SK-N-MC (cell line): ENCODE measurements around the gene ADAMTS5.

Experiments
- DNase-seq: peaks from one replicate; pipeline ENCODE4 v3.0.0-alpha.2; 2011; ENCODE audit warnings: low read depth, low spot score
- H3K27ac ChIP-seq: fragments of 200-600 bp; sonication (generic); 2 replicates; pipeline ENCODE4 v1.5.1; 2016; ENCODE audit warnings: mixed run types
- H3K36me3 ChIP-seq: fragments of 200-600 bp; sonication (generic); 2 replicates; pipeline ENCODE4 v1.6.1; 2017; ENCODE audit warnings: antibody characterized with exemption, low read length, mixed read lengths; ENCODE audit not compliant: insufficient read depth
- H3K4me3 ChIP-seq: fragments of 200-600 bp; sonication (generic); 2 replicates; pipeline ENCODE4 v1.5.1; 2016
- H3K9ac ChIP-seq: fragments of 200-600 bp; sonication (generic); 2 replicates; pipeline ENCODE4 v1.8.0; 2017; ENCODE audit warnings: mixed run types, mixed read lengths; ENCODE audit not compliant: insufficient read length
- H3K9me3 ChIP-seq: fragments of 200-600 bp; sonication (generic); 2 replicates; pipeline ENCODE4 v1.6.1; 2017; ENCODE audit warnings: low read depth, mild to moderate bottlenecking, antibody characterized with exemption, low read length, moderate library complexity, mixed read lengths
- EZH2 ChIP-seq: fragments of 200-600 bp; sonication (generic); IDR thresholded peaks from one replicate; pipeline ENCODE4 v1.6.1; 2017; ENCODE audit warnings: antibody characterized with exemption
- FOXP2 ChIP-seq: optimal IDR thresholded peaks from 2 replicates; pipeline ENCODE3; 2011; ENCODE audit warnings: mild to moderate bottlenecking, moderate library complexity; ENCODE audit not compliant: insufficient read depth; ENCODE audit errors: extremely low read length, control extremely low read depth
- POLR2AphosphoS5 ChIP-seq: IDR thresholded peaks from 2 replicates; pipeline ENCODE4 v1.6.1; 2012; ENCODE audit warnings: mild to moderate bottlenecking, low read depth, low read length, borderline replicate concordance

ADAMTS5 gene

GRCh38 chr21:26888931-26889330 lies 78.0 kb downstream of the ADAMTS5 start:
- TF ChIP-seq EZH2 (no peak), FOXP2 (no peak), POLR2AphosphoS5 (no peak)
- no peak overlapping the region for H3K27ac ChIP-seq
- H3K36me3 ChIP-seq = no peaks in the 10 kb centered on the region
- no peak overlapping the region for H3K4me3 ChIP-seq
- no peak overlapping the region for H3K9ac ChIP-seq
- no peaks in the 10 kb centered on the region for H3K9me3 ChIP-seq
- no peak for DNase-seq

- Histone ChIP-seq H3K9ac (no peak overlapping the region), H3K36me3 (no peaks in the 10 kb centered on the region), H3K9me3 (no peaks in the 10 kb centered on the region), H3K4me3 (no peak overlapping the region), H3K27ac (no peak overlapping the region)
- DNase-seq = no peak
- TF ChIP-seq FOXP2 (no peak), POLR2AphosphoS5 (no peak), EZH2 (no peak)
Measured at GRCh38 chr21:26888256-26888655, 78.6 kb downstream of the ADAMTS5 start.

- H3K9me3 ChIP-seq = no peaks in the 10 kb centered on the region
- no peak overlapping the region for H3K27ac ChIP-seq
- H3K36me3 ChIP-seq = no peaks in the 10 kb centered on the region
- no peak overlapping the region for H3K9ac ChIP-seq
- no peak for DNase-seq
- H3K4me3 ChIP-seq = no peak overlapping the region
- TF ChIP-seq FOXP2 (no peak), POLR2AphosphoS5 (no peak), EZH2 (no peak)
Measured at GRCh38 chr21:26887251-26887650, 79.6 kb downstream of the ADAMTS5 start.

DNA sequence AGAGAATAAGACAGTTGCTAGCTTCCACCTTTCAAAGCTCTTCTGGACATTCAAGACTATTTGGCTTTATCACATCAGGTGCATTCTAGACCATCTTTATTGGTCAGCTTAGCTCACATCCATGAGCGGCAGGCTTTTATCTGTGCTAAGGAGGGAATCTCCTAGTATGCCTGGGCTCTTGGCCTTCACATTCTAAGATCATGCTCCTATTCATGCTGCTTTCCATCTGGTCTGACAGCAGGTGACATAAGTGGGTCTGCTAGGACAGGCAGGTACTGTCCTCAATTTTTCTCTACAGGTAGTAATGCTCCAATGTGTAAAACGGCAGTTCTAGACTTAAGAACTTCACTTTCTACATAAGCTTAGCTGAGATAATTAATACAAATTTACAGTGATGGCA lies 82.5 kb downstream of the ADAMTS5 start:
- Histone ChIP-seq H3K4me3 (no peak overlapping the region), H3K27ac (no peak overlapping the region), H3K9me3 (no peaks in the 10 kb centered on the region), H3K9ac (no peak overlapping the region), H3K36me3 (no peaks in the 10 kb centered on the region)
- no peak for DNase-seq
- TF ChIP-seq EZH2 (no peak), FOXP2 (no peak), POLR2AphosphoS5 (no peak)

DNA sequence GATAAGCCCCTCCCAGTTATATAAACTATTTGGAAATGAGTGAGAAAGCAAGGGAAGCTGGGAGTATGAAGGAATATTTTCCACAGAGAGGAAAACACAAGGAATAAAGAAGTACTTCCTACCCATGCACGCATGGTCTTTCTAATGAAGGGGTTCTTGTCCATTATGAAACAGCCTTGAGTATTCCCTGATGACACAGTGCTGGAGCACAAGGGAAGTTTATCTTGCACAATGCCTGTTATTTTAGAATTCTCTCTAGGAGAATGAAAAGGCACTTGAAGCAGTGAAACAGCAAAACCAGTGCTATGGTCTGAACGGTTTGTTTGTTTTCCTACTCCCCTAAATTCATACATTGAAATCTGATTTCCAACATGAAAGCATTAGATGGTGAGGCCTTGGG lies 83.1 kb downstream of the ADAMTS5 start:
- H3K9me3 ChIP-seq = no peaks in the 10 kb centered on the region

DNA sequence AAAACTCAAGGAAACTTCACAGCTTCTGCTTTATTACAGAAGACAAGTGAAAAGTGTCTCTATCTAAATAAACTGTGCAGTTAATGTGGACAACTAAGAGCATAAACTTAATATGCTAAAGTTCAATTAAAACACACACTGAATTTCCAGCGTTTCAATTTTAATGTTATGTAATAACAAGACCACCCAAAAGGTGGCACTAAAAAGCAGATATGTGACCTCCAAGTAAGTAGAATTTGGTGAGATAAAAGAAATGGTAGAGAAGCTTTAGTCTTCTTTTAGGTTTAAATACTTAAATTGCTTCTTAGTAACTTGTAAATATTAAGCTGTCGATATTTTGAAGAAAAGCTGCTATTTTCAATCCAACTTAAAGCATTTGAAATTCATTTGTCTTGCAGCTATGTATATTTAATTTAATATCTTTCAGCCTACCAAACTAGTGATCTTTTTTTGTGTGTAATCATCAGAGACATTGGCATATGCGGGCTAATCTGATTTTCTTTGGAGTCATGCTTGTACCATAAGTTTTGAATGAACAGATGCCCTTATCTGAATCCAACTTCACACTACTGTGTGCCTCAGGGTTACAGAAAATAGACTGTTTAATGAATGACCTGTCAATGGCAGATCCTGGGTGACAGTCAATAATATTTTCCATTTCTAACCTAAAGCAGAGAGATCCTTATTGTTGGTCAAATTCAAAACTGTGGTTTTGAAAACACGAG lies 85.2 kb downstream of the ADAMTS5 start:
- no peak overlapping the region for H3K27ac ChIP-seq
- TF ChIP-seq FOXP2 (no peak), EZH2 (no peak), POLR2AphosphoS5 (no peak)
- DNase-seq = no peak
- no peak overlapping the region for H3K9ac ChIP-seq
- no peaks in the 10 kb centered on the region for H3K9me3 ChIP-seq
- no peaks in the 10 kb centered on the region for H3K36me3 ChIP-seq
- H3K4me3 ChIP-seq = no peak overlapping the region

More for the DNA sequence above, 83.1 kb downstream of the ADAMTS5 start:
- TF ChIP-seq POLR2AphosphoS5 (no peak), EZH2 (no peak), FOXP2 (no peak)
- Histone ChIP-seq H3K9ac (no peak overlapping the region), H3K36me3 (no peaks in the 10 kb centered on the region), H3K27ac (no peak overlapping the region), H3K4me3 (no peak overlapping the region)
- no peak for DNase-seq

- TF ChIP-seq EZH2 (no peak), FOXP2 (no peak)
- H3K9me3 ChIP-seq = no peaks in the 10 kb centered on the region
- H3K9ac ChIP-seq = no peak overlapping the region
- H3K36me3 ChIP-seq = no peaks in the 10 kb centered on the region
- DNase-seq = no peak
- H3K4me3 ChIP-seq = peak overlapping the region; percentile 28
- H3K27ac ChIP-seq = no peak overlapping the region
Measured at GRCh38 chr21:26877018-26877417, 89.9 kb downstream of the ADAMTS5 start.

- H3K27ac ChIP-seq = no peak overlapping the region
- no peaks in the 10 kb centered on the region for H3K9me3 ChIP-seq
- no peak overlapping the region for H3K4me3 ChIP-seq
- no peak for TF ChIP-seq EZH2
- no peak for TF ChIP-seq FOXP2
- no peak for TF ChIP-seq POLR2AphosphoS5
- DNase-seq = no peak
- H3K36me3 ChIP-seq = no peaks in the 10 kb centered on the region
- no peak overlapping the region for H3K9ac ChIP-seq
Measured at GRCh38 chr21:26874347-26874746, 92.5 kb downstream of the ADAMTS5 start.
